Right lobe of liver (tissue), 4 donors: ENCODE results near the gene NDUFA12.

ENCODE experiments used
- CTCF ChIP-seq, 4 donors: fragments of 200-600 bp in 3 of 4; fragments of 450-650 bp in 1 of 4; IDR thresholded peaks; one replicate each; pipeline versions ENCODE4 v1.5.1 to v1.8.0; 2016 to 2022; ENCODE audit warnings: antibody characterized with exemption in 4 of 4, mild to moderate bottlenecking in 2 of 4
- POLR2A ChIP-seq: fragments of 450-650 bp; IDR thresholded peaks from one replicate; pipeline ENCODE4 v1.6.1; 2017; ENCODE audit warnings: antibody characterized with exemption, mild to moderate bottlenecking
- donor health status: DM: no; HTN: no; CAD: no.
- donor health status: DM: no; HTN: no; CAD: no.
- donor health status: DM: no; HTN: yes; CAD: no.

- TF ChIP-seq CTCF (IDR thresholded peaks at IDR 0.05): no peak
- TF ChIP-seq POLR2A: no peak
Measured at GRCh38 chr12:94970560-94970959, 32.9 kb downstream of the NDUFA12 start.
